GM21360 (cell line): ENCODE measurements around the gene GARIN5B.

Source experiments
- ATAC-seq: cut with Tn5 transposase; IDR thresholded peaks from one replicate; pipeline ENCODE4 v1.9.1; 2021; ENCODE audit warnings: mild to moderate bottlenecking, moderate library complexity; ENCODE audit not compliant: unreplicated experiment

Gene GARIN5B

GRCh38 chr19:55389386-55390317 is 26.6 kb upstream of the GARIN5B start:
- ATAC-seq, result no peak

GRCh38 chr19:55387736-55388497 is 24.9 kb upstream of the GARIN5B start:
- ATAC-seq, result no peak

DNA sequence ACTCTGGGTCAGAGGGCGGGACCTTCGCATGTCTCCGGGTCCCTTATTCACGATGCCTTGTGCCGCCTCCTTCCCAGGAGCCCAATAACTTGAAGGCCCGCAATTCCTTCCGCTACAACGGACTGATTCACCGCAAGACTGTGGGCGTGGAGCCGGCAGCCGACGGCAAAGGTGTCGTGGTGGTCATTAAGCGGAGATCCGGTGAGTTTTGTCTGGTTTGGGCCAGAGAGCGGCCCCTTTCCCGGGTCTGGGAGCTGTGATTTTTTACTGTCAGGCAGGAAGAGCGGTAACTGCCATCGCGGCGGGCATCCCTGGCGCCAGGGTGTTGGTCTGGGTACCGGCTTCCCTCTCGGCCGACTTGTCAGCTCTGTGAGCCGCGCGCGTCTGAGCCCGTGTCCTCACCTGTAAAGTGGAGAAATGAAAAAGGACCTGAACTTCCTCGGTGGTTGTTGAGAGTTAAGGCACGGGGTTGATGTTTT is 23.5 kb upstream of the GARIN5B start:
- no peak for ATAC-seq

DNA sequence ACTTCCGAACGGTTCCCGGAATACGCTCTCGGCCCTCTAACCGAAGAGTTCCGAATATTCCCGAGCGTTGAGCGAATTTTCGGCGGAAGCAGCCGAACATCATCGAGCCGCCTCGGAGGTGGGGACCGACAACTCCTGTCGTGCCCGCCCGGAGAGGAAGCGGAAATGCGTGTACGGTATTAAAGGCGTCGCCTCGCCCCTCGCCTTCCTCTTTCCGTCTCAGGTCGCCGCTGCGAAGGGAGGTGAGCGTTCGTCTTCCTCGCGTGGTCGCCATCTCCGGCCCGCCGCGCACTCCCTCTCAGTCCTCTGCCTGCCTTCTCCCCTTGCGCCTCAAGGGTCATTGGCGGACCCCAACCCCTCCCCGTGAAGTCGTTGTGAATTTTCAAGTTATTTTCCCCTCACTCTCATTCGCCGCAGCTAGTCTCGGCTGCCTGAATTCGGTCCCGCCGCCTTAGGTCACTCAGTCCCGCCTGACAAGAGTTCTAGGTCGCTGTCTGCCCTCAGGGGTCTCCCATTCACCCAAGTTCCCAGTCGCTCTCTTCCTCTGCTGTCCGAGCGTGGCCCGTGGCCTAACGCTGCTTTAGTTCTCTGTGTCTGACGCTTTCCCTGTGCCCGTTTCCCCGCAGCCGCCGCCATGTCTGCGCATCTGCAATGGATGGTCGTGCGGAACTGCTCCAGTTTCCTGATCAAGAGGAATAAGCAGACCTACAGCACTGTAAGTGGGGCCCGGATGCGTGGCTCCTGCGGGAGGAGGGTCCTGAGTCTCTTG is 22.8 kb upstream of the GARIN5B start, which contains the start of gene RPL28:
TSS of gene RPL28 (plus strand) at position 209 of the 769 bp plus-strand sequence. CDS start at position 635, 426 bp downstream.
- ATAC-seq, result peak; percentile 51

GRCh38 chr19:55384920-55385723 is 22.1 kb upstream of the GARIN5B start:
- ATAC-seq, result peak; percentile 43

DNA sequence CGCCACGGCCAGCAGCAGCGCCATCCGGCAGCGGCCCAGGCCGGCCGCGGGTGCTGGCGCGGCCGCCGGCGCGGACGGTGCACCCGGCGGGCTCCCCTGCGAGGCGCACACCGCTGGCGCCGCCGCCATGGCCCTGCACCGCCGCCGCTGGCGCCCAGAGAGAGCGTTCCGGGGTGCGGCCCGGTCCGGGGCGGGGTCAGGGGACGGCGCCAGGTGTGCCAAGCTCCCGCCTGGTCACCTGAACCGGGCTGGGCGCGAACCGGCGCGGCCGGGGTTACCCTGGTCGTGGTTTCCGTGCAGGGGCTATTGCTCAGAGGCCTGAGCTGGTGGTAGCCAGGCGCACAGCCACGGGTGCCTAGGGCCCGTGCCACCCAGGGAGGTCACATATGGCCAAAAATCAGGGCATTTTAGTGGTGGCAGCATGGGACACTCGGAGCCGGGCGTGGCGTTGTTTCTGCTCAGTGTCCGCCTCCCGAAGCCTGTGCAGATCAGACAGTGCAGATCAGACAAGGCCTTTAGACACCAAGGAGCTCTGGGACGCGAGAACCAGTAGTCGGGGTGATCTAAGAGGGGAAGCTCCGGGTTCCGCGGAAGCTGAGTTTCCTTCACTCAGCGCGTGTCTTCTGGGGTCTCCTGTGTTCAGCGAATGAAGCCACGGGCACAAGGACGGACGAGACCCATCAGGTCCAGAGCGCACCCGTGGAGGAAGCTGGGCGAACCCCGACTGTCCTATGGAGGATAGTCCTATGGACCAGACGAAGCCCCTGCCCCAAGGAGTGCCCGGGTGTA is 21.3 kb upstream of the GARIN5B start, which contains the start of gene TMEM238:
TSS of gene TMEM238 (minus strand) at position 162 of the 789 bp plus-strand sequence. CDS start at position 129, 33 bp downstream.
- ATAC-seq, result no peak

- ATAC-seq, result no peak
These were observed 20.4 kb upstream of the GARIN5B start for GRCh38 chr19:55383279-55384130.

DNA sequence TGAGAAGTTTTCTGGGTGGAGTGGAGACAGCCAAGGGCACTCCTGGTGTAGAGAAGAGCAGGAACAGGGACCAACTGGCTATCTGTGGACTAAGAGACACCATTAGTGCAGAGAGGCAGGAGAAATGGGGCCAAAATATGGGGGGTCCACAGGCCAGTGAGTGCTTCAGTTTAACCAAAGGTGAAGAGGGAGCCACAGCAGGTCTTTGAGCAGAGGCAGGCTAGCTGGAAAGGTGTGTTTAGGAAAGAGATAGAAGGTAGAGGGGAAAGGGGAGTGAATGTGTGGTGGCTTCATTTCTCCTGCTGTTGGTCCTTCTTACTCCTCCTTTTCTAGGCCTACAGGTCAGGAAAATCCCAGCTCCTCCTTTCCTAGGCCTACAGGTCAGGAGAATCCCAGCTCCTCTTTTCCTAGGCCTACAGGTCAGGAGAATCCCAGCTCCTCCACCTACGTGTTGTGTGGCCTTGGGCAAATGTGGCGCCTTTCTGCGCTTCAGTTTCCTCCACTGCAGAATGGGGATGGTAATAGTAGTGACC is 19.5 kb upstream of the GARIN5B start:
- no peak for ATAC-seq

- no peak for ATAC-seq
These were observed 19.0 kb upstream of the GARIN5B start for GRCh38 chr19:55382013-55382412.

DNA sequence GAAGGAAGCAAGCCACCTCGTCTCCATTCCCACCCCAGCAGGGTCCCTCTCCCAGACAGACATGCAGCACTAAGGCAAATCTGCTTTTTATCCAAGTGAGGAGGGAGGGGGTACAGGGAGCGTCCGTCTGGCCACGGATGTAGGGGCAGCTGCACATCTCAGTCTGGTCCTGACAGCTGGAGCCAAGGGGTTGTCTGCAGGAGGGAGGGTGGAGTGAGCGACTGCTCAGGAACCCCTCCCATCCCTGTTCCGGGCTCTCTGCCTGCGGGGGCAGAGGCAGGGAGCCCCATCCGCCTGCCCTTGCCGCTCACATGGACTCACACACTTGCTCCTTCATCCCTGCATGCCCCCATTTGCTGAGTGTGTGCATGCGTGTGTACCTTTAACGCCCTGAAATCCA is 16.1 kb upstream of the GARIN5B start:
- no peak for ATAC-seq

- ATAC-seq, result no peak
These were observed 14.5 kb upstream of the GARIN5B start for GRCh38 chr19:55377356-55378131.

DNA sequence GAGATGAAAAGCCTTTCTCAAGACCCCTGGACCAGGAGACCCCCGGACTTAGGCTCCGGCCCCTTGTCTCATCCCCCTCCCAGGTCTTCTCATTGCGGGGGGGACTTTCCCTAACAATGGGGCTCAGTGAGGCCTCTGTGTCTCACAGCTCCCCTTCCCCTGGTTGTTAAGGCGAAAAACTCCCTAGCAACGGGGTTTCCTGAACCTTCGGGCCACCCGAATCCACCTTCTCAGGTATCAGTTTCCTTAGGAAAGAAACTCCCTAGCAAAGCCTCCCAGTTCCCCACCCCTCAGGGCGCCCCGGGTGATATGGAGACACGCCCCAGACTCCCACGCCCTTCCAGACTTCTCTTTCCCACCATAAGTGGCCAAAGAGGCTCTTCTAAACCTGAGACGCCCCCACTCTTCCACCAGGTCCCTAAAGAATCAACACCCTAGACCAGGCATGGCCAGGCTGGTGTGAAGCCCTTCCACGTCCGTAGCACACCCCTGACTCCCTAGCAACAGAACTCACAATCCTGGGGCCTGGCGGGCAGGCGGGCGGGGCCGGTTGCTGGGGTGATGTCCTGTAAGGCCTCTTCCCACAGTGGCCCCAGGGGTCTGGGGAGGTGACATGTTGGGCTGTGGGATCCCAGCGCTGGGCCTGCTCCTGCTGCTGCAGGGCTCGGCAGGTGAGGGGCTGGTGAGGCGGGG is 13.3 kb upstream of the GARIN5B start, which contains the start of gene TMEM190:
TSS of gene TMEM190 (plus strand) at position 586 of the 693 bp plus-strand sequence. CDS start at position 614, 28 bp downstream.
- ATAC-seq, result no peak

- no peak for ATAC-seq
These were observed 11.1 kb upstream of the GARIN5B start for GRCh38 chr19:55373993-55374757.

GRCh38 chr19:55373306-55373992 is 10.4 kb upstream of the GARIN5B start:
- no peak for ATAC-seq
